HepG2 (cell line): ENCODE data around the gene CNRIP1. TPM values are rescaled to one million over a fixed set of nuclear protein-coding genes. Genes with fewer than 3 reads are reported as not detected.
"Not testable (repeated sequence)": the region's sequence is repeated elsewhere in the genome, so short reads cannot be mapped to it uniquely, and the experiment has no call there.

Source experiments
- ATAC-seq: fragments of 200-7000 bp; cut with Tn5 transposase; 3 replicates; pipeline ENCODE4 v1.9.1; 2020; ENCODE audit warnings: mild to moderate bottlenecking, moderate library complexity
- BruUV-seq: library from RNA; stranded (reverse); fragments of 400-500 nt; replicated peaks from 2 replicates; lab custom pipeline; 2021; lab: Mats Ljungman, UMichigan
- CTCF ChIA-PET: fragments of 300-600 bp; formaldehyde crosslinking; extraction: SDS; loops from one replicate; lab custom pipeline; 2021; ENCODE audit warnings: low total read pairs, inconsistent platforms, low intra/inter-chr PET ratio; lab: Yijun Ruan, JAX
- POLR2A ChIA-PET: fragments of 350-600 bp; sonication (Branson Sonifier 250); formaldehyde crosslinking; loops from one replicate; lab custom pipeline; 2020; ENCODE audit warnings: antibody characterized with exemption, inconsistent platforms; lab: Yijun Ruan, JAX
- DNase-seq: peaks from one replicate; pipeline ENCODE4 v3.0.0-alpha.2; 2015; ENCODE audit warnings: low spot score
- FAIRE-seq: peaks from 3 replicates; lab custom pipeline; 2011; peaks lifted over from hg19 to GRCh38; lab: Jason Lieb, UNC
- H2AFZ ChIP-seq: one replicate; pipeline ENCODE4 v1.6.1; 2011; ENCODE audit warnings: low read length, inconsistent platforms
- H3K27ac ChIP-seq: fragments of 300-600 bp; 3 replicates; pipeline ENCODE4 v1.8.0; 2011; ENCODE audit warnings: mixed run types, mild to moderate bottlenecking, mixed read lengths, low read length, inconsistent platforms; ENCODE audit not compliant: insufficient read depth; ENCODE audit errors: extremely low read length
- H3K27me3 ChIP-seq, 2 experiments: fragments of 200-600 bp in 1 of 2; 2 replicates in 1 of 2; 3 replicates in 1 of 2; pipeline versions ENCODE4 v1.6.0 to v1.8.0; 2011; ENCODE audit warnings: low read length in 2 of 2, mild to moderate bottlenecking in 2 of 2, moderate library complexity in 2 of 2, inconsistent platforms in 1 of 2; ENCODE audit not compliant: insufficient read depth in 2 of 2, control insufficient read depth in 1 of 2
- H3K36me3 ChIP-seq, 2 experiments: fragments of 200-600 bp in 1 of 2; replicated peaks in 1 of 2; 2 replicates in 1 of 2; 3 replicates in 1 of 2; pipeline versions ENCODE4 v1.5.1 to v1.8.0; 2011; ENCODE audit warnings: low read length in 2 of 2, inconsistent platforms in 1 of 2; ENCODE audit not compliant: insufficient read depth in 2 of 2, control insufficient read depth in 1 of 2
- H3K4me1 ChIP-seq: 2 replicates; pipeline ENCODE4 v1.5.1; 2012; ENCODE audit warnings: low read length, inconsistent platforms; ENCODE audit not compliant: insufficient read depth
- H3K4me2 ChIP-seq: 2 replicates; pipeline ENCODE4 v1.6.0; 2011; ENCODE audit warnings: low read depth, low read length, inconsistent platforms
- H3K4me3 ChIP-seq, 3 experiments: fragments of 200-600 bp in 1 of 3; sonication (generic), shearing (Covaris generic) in 1 of 3; replicated peaks in 1 of 3; 2 replicates each; pipeline ENCODE4 v1.5.1; 2011 to 2016; ENCODE audit warnings: low read length in 3 of 3, inconsistent platforms in 2 of 3, low read depth in 2 of 3, mild to moderate bottlenecking in 2 of 3, control low read depth in 1 of 3, mixed read lengths in 1 of 3; ENCODE audit not compliant: insufficient read depth in 1 of 3
- H3K79me2 ChIP-seq: one replicate; pipeline ENCODE4 v1.6.1; 2011; ENCODE audit warnings: low read length, inconsistent platforms; ENCODE audit not compliant: insufficient read depth
- H3K9ac ChIP-seq: 2 replicates; pipeline ENCODE4 v1.6.0; 2011; ENCODE audit warnings: mild to moderate bottlenecking, low read depth, low read length, inconsistent platforms; ENCODE audit not compliant: insufficient read depth
- H3K9me3 ChIP-seq: 2 replicates; pipeline ENCODE4 v1.5.1; 2012; ENCODE audit warnings: mild to moderate bottlenecking, low read length
- H4K20me1 ChIP-seq: 2 replicates; pipeline ENCODE4 v1.6.0; 2011; ENCODE audit warnings: inconsistent platforms, mild to moderate bottlenecking, low read length, moderate library complexity; ENCODE audit not compliant: insufficient read depth
- MAFF ChIP-seq: IDR thresholded peaks from 2 replicates; pipeline ENCODE4 v1.6.1; 2011; ENCODE audit warnings: low read depth, low read length, improper control_type of control experiment
- MAFK ChIP-seq, 2 experiments: IDR thresholded peaks in 1 of 2; conservative IDR thresholded peaks in 1 of 2; 2 replicates each; pipeline ENCODE4 v1.6.1; 2011; ENCODE audit warnings: improper control_type of control experiment in 2 of 2, low read length in 2 of 2
- NPAS2 ChIP-seq: sonication (generic); formaldehyde crosslinking; IDR thresholded peaks from 2 replicates; pipeline ENCODE4 v1.8.0; 2022; ENCODE audit warnings: mild to moderate bottlenecking, missing genetic modification reagents, borderline replicate concordance
- ZNF44 ChIP-seq: sonication (generic); formaldehyde crosslinking; IDR thresholded peaks from 2 replicates; pipeline ENCODE4 v1.5.1; 2020; ENCODE audit warnings: mild to moderate bottlenecking, missing genetic modification reagents
- ZNF441 ChIP-seq: sonication (generic); formaldehyde crosslinking; IDR thresholded peaks from 2 replicates; pipeline ENCODE4 v1.7.0; 2021; ENCODE audit warnings: missing genetic modification reagents, borderline replicate concordance
- ZNF580 ChIP-seq: IDR thresholded peaks from 2 replicates; pipeline ENCODE4 v1.6.1; 2016; ENCODE audit warnings: low read depth, borderline replicate concordance
- ZNF589 ChIP-seq: sonication (generic); formaldehyde crosslinking; conservative IDR thresholded peaks from 2 replicates; pipeline ENCODE4 v1.8.0; 2022; ENCODE audit warnings: mild to moderate bottlenecking, moderate library complexity, missing genetic modification reagents
- ZNF687 ChIP-seq: sonication (generic); formaldehyde crosslinking; IDR thresholded peaks from 2 replicates; pipeline ENCODE4 v1.5.1; 2020; ENCODE audit warnings: mild to moderate bottlenecking, missing genetic modification reagents, moderate library complexity
- ZNF768 ChIP-seq: sonication (generic); formaldehyde crosslinking; IDR thresholded peaks from 2 replicates; pipeline ENCODE4 v1.4.0; 2020; ENCODE audit warnings: missing genetic modification reagents
- ZNF788 ChIP-seq: sonication (generic); formaldehyde crosslinking; IDR thresholded peaks from 2 replicates; pipeline ENCODE4 v1.5.0; 2020; ENCODE audit warnings: mild to moderate bottlenecking, missing genetic modification reagents, borderline replicate concordance
- ZNF800 ChIP-seq: sonication (generic); formaldehyde crosslinking; IDR thresholded peaks from 2 replicates; pipeline ENCODE4 v1.4.0; 2020; ENCODE audit warnings: missing genetic modification reagents
- WGBS: methylation state at CpG from one replicate; pipeline ENCODE4 v1.1.6; 2017; ENCODE audit warnings: low lambda C conversion rate; 5-methylcytosine and 5-hydroxymethylcytosine counted together
- in situ Hi-C: cut with HindIII; loops from 2 replicates; pipeline ENCODE4 v1.10.0; 2017; ENCODE audit warnings: low pct_unique_long_range_greater_than_20kb; ENCODE audit not compliant: extremely low pct_ligation_motif_present
- intact Hi-C: fragments of 100-400 bp; cut with micrococcal nuclease; formaldehyde crosslinking; loops from one replicate; pipeline ENCODE4 v1.10.0; 2022; ENCODE audit not compliant: unreplicated experiment
- polyA plus RNA-seq, 8 experiments: library from polyadenylated mRNA; depleted of rRNA in 3 of 8; stranded (reverse) in 7 of 8; unstranded in 1 of 8; fragments of >200 nt; fragmentation: Illumina TruSeq in 4 of 8; extraction: Trizol in 4 of 8; gene quantifications; 2 replicates each; pipeline versions ENCODE4 v1.2.1 to v1.2.3, GENCODE V29; 2011 to 2016; ENCODE audit warnings: low read depth in 4 of 8, missing spikeins in 1 of 8, mixed read lengths in 1 of 8; ENCODE audit not compliant: insufficient read depth in 1 of 8
- total RNA-seq, 5 experiments: library from RNA; depleted of rRNA; stranded (reverse); fragments of >200 nt; fragmentation: Illumina TruSeq; extraction: Trizol; gene quantifications; 2 replicates each; pipeline ENCODE4 v1.2.3, GENCODE V29; 2016; ENCODE audit warnings: low read depth in 1 of 5

CNRIP1 gene
- total and polyA plus RNA-seq, 2 of the 13 experiments (the other 11 are each of a cell fraction or from before 2014, with no cell fraction given): not detected

GRCh38 chr2:68349091-68349490 lies 29.3 kb upstream of the CNRIP1 start:
- H3K4me1 ChIP-seq, FAIRE-seq, H3K9ac ChIP-seq, DNase-seq, H4K20me1 ChIP-seq, H2AFZ ChIP-seq, H3K79me2 ChIP-seq, CTCF ChIA-PET, ATAC-seq, H3K36me3 ChIP-seq, H3K9me3 ChIP-seq, H3K4me2 ChIP-seq, in situ Hi-C loops, H3K4me3 ChIP-seq, H3K27ac ChIP-seq, BruUV-seq, POLR2A ChIA-PET, intact Hi-C loops: not testable (repeated sequence)
- TF ChIP-seq MAFF (peak; percentile 84), MAFK (conservative IDR thresholded peaks at IDR 0.05 in 1 of 2, IDR thresholded peaks at IDR 0.05 in 1 of 2; ENCODE audit: low read length in 2 of 2) (peak; percentile 83 to 88)
- WGBS: 14% methylated on average over 4 of the region's 4 CpGs
- H3K27me3 ChIP-seq: 0 out of 5 replicates have a peak, but pooled peaks cover 0 to 12% of the 10 kb centered on the region in 2 experiments

- in situ Hi-C loops (no loop called here), intact Hi-C loops (no loop called here)
- Histone ChIP-seq H3K79me2 (no peaks in the 10 kb centered on the region), H3K4me3 (no peak overlapping the region), H4K20me1 (no peaks in the 10 kb centered on the region), H3K9me3 (no peaks in the 10 kb centered on the region), H3K4me2 (no peak overlapping the region), H2AFZ (no peak overlapping the region), H3K36me3 (no peaks in the 10 kb centered on the region), H3K4me1 (no peaks in the 10 kb centered on the region), H3K9ac (no peak overlapping the region), H3K27ac (no peak overlapping the region), H3K27me3 (0 out of 5 replicates have a peak, but pooled peaks cover 0 to 8% of the 10 kb centered on the region in 2 experiments)
- 38% methylated on average over 9 of the region's 9 CpGs for WGBS
- ATAC-seq (no peak), FAIRE-seq (no peak), DNase-seq (no peak)
- ChIA-PET CTCF (no interaction called here), POLR2A (no interaction called here)
- BruUV-seq: no TSS peak
- TF ChIP-seq ZNF687 (CRISPR knock-in tag) (no peak), ZNF441 (CRISPR knock-in tag) (no peak), ZNF580 (CRISPR knock-in tag) (no peak), ZNF44 (no peak), ZNF800 (no peak), ZNF788 (no peak), NPAS2 (no peak), ZNF768 (CRISPR knock-in tag) (no peak), ZNF589 (CRISPR knock-in tag) (no peak)
Measured at GRCh38 chr2:68345129-68345875, 25.6 kb upstream of the CNRIP1 start.
